K562 (cell line): Measurements from ENCODE around the gene PHLPP2. TPM values are rescaled to one million over a fixed set of nuclear protein-coding genes. Genes with fewer than 3 reads are reported as not detected.
A peak's percentile ranks its signal among the peaks of the same experiment; 100 is the strongest.

ENCODE experiments used
- ATAC-seq: fragments of 200-7000 bp; cut with Tn5 transposase; 3 replicates; pipeline ENCODE4 v1.9.1; 2020; ENCODE audit warnings: moderate library complexity
- BruUV-seq: library from RNA; stranded (reverse); fragments of 400-500 nt; replicated peaks from 2 replicates; lab custom pipeline; 2021; lab: Mats Ljungman, UMichigan
- CTCF ChIA-PET: fragments of 300-600 bp; formaldehyde crosslinking; extraction: SDS; loops from one replicate; lab custom pipeline; 2021; ENCODE audit warnings: low intra/inter-chr PET ratio; lab: Yijun Ruan, JAX
- POLR2A ChIA-PET: fragments of 300-600, 350-650 bp; sonication (Branson Sonifier 250); formaldehyde crosslinking; extraction: SDS; loops from one replicate; lab custom pipeline; 2021; ENCODE audit warnings: antibody characterized with exemption, inconsistent platforms; lab: Yijun Ruan, JAX
- DNase-seq, 4 experiments: peaks; one replicate each; pipeline versions ENCODE4 v3.0.0 to v3.0.0-alpha.2; 2011 to 2018; ENCODE audit warnings: low spot score in 3 of 4, mixed read lengths in 3 of 4; ENCODE audit errors: extremely low read depth in 1 of 4
- FAIRE-seq: peaks from 2 replicates; lab custom pipeline; 2011; peaks lifted over from hg19 to GRCh38; lab: Jason Lieb, UNC
- H2AFZ ChIP-seq: 2 replicates; pipeline ENCODE4 v1.6.0; 2011; ENCODE audit warnings: low read depth, low read length, control low read depth, inconsistent platforms
- H3K27ac ChIP-seq: fragments of 200-600 bp; 3 replicates; pipeline ENCODE4 v1.8.0; 2011; ENCODE audit warnings: low read depth, mild to moderate bottlenecking, control low read depth, inconsistent platforms, low read length, moderate library complexity, mixed read lengths; ENCODE audit errors: extremely low read depth
- H3K27me3 ChIP-seq, 2 experiments: fragments of 300-600 bp in 1 of 2; 2 replicates in 1 of 2; 3 replicates in 1 of 2; pipeline versions ENCODE4 v1.6.0 to v1.8.0; 2011; ENCODE audit warnings: inconsistent platforms in 2 of 2, low read length in 2 of 2, mild to moderate bottlenecking in 1 of 2, mixed read lengths in 1 of 2, moderate library complexity in 1 of 2; ENCODE audit not compliant: control insufficient read depth in 2 of 2, insufficient read depth in 2 of 2
- H3K36me3 ChIP-seq: fragments of 300-600 bp; 3 replicates; pipeline ENCODE4 v1.8.0; 2011; ENCODE audit warnings: mild to moderate bottlenecking, low read length, inconsistent platforms; ENCODE audit not compliant: control insufficient read depth, insufficient read depth
- H3K4me1 ChIP-seq, 2 experiments: fragments of 200-600 bp in 1 of 2; replicated peaks in 1 of 2; 2 replicates in 1 of 2; 3 replicates in 1 of 2; pipeline versions ENCODE4 v1.5.1 to v1.8.0; 2011; ENCODE audit warnings: inconsistent platforms in 2 of 2, low read length in 2 of 2, mild to moderate bottlenecking in 1 of 2, mixed read lengths in 1 of 2, moderate library complexity in 1 of 2; ENCODE audit not compliant: control insufficient read depth in 2 of 2, insufficient read depth in 2 of 2
- H3K4me2 ChIP-seq: 2 replicates; pipeline ENCODE4 v1.6.1; 2011; ENCODE audit warnings: low read length, control low read depth, inconsistent platforms, mixed read lengths; ENCODE audit not compliant: insufficient read depth
- H3K4me3 ChIP-seq: fragments of 200-600 bp; sonication (generic), shearing (Covaris generic); 2 replicates; pipeline ENCODE4 v1.5.1; 2016; ENCODE audit warnings: control low read depth, inconsistent platforms
- H3K79me2 ChIP-seq: fragments of 200-600 bp; 3 replicates; pipeline ENCODE4 v1.8.0; 2011; ENCODE audit warnings: low read length, inconsistent platforms; ENCODE audit not compliant: control insufficient read depth, insufficient read depth
- H3K9ac ChIP-seq, 2 experiments: 2 replicates each; pipeline versions ENCODE4 v1.6.0 to v1.6.1; 2011; ENCODE audit warnings: low read depth in 2 of 2, low read length in 2 of 2, control low read depth in 1 of 2, inconsistent platforms in 1 of 2, mild to moderate bottlenecking in 1 of 2, mixed read lengths in 1 of 2; ENCODE audit not compliant: insufficient read depth in 1 of 2
- H3K9me1 ChIP-seq: one replicate; pipeline ENCODE4 v1.6.0; 2011; ENCODE audit warnings: inconsistent platforms, mild to moderate bottlenecking, low read length, moderate library complexity; ENCODE audit not compliant: control insufficient read depth, insufficient read depth
- H3K9me3 ChIP-seq: replicated peaks from 2 replicates; pipeline ENCODE4 v1.5.1; 2011; ENCODE audit warnings: low read depth, low read length, inconsistent platforms; ENCODE audit not compliant: control insufficient read depth, insufficient read depth
- H4K20me1 ChIP-seq: replicated peaks from 2 replicates; pipeline ENCODE4 v1.6.1; 2011; ENCODE audit warnings: low read length, inconsistent platforms, mixed read lengths; ENCODE audit not compliant: control insufficient read depth, insufficient read depth
- CREB3 ChIP-seq: fragments of 450-650 bp; conservative IDR thresholded peaks from 2 replicates; pipeline ENCODE4 v1.6.1; 2016; ENCODE audit warnings: missing genetic modification characterization, low read depth, mild to moderate bottlenecking, missing compliant biosample characterization, moderate library complexity
- ETS1 ChIP-seq: conservative IDR thresholded peaks from 2 replicates; pipeline ENCODE4 v1.6.1; 2011; ENCODE audit warnings: low read depth, mild to moderate bottlenecking, low read length; ENCODE audit not compliant: control insufficient read depth
- NELFE ChIP-seq: IDR thresholded peaks from 2 replicates; pipeline ENCODE4 v1.6.1; 2011; ENCODE audit warnings: mild to moderate bottlenecking; ENCODE audit not compliant: insufficient read depth, insufficient read length
- RNF2 ChIP-seq: sonication (generic); IDR thresholded peaks from 2 replicates; pipeline ENCODE4 v1.6.1; 2016
- STAG1 ChIP-seq: sonication (generic); formaldehyde crosslinking; IDR thresholded peaks from 2 replicates; pipeline ENCODE4 v1.5.0; 2020; ENCODE audit warnings: missing genetic modification reagents, borderline replicate concordance
- TCFL5 ChIP-seq: fragments of 250-450 bp; sonication (Bioruptor Pico); conservative IDR thresholded peaks from 2 replicates; pipeline ENCODE4 v1.6.1; 2021; ENCODE audit warnings: mild to moderate bottlenecking, moderate library complexity, matching md5 sums
- ZBTB11 ChIP-seq, 3 experiments: fragments of 200-800 bp in 1 of 3; fragments of 250-450 bp in 1 of 3; fragments of 450-650 bp in 1 of 3; sonication (Bioruptor Pico) in 1 of 3; sonication (Bioruptor generic) in 1 of 3; formaldehyde crosslinking in 1 of 3; IDR thresholded peaks; 2 replicates each; pipeline versions ENCODE4 v1.6.1 to v1.8.0; 2016 to 2022; ENCODE audit warnings: mild to moderate bottlenecking in 2 of 3, missing genetic modification characterization in 2 of 3, missing compliant biosample characterization in 1 of 3, moderate library complexity in 1 of 3
- ZKSCAN3 ChIP-seq: fragments of 250-450 bp; sonication (Bioruptor Pico); IDR thresholded peaks from 2 replicates; pipeline ENCODE4 v1.4.0; 2020
- WGBS: fragments of 100-300 bp; shearing (Covaris generic); methylation state at CpG from one replicate; pipeline ENCODE4 v1.1.6; 2016; ENCODE audit warnings: low coverage, mixed read lengths; ENCODE audit not compliant: insufficient coverage; ENCODE audit errors: missing lambda C conversion rate; 5-methylcytosine and 5-hydroxymethylcytosine counted together
- in situ Hi-C: fragments of 300-500 bp; cut with MboI; formaldehyde crosslinking; loops from 4 replicates; pipeline ENCODE4 v1.15.0; 2018; ENCODE audit warnings: inconsistent platforms, mixed read lengths
- intact Hi-C: fragments of 100-400 bp; cut with micrococcal nuclease; formaldehyde crosslinking; loops from 2 replicates; pipeline ENCODE4 v1.14.2; 2022
- polyA plus RNA-seq, 8 experiments: library from polyadenylated mRNA; depleted of rRNA in 4 of 8; stranded (reverse) in 5 of 8; unstranded in 3 of 8; fragments of >200 nt; fragmentation: Nextera tagmentation in 2 of 8; fragmentation: Illumina TruSeq in 1 of 8; extraction: Ambion mirVana in 2 of 8; extraction: Trizol in 1 of 8; gene quantifications; 2 replicates each; pipeline versions ENCODE4 v1.2.1 to v1.2.3, GENCODE V29; 2011 to 2014; ENCODE audit warnings: inconsistent platforms in 1 of 8, missing spikeins in 1 of 8
- total RNA-seq, 7 experiments: library from RNA; depleted of rRNA in 6 of 7; stranded (reverse); fragments of >200 nt in 6 of 7; fragmentation: Illumina TruSeq in 2 of 7; extraction: Trizol in 2 of 7; gene quantifications; 2 replicates each; pipeline versions ENCODE4 v1.2.1 to v1.2.3, GENCODE V29; 2011 to 2021; ENCODE audit warnings: low replicate concordance in 1 of 7

Gene PHLPP2
- total and polyA plus RNA-seq, 9 of the 15 experiments (the other 6 are each of a cell fraction or from before 2014, with no cell fraction given) = 0.60 to 7.1 (median 2.6) TPM

DNA sequence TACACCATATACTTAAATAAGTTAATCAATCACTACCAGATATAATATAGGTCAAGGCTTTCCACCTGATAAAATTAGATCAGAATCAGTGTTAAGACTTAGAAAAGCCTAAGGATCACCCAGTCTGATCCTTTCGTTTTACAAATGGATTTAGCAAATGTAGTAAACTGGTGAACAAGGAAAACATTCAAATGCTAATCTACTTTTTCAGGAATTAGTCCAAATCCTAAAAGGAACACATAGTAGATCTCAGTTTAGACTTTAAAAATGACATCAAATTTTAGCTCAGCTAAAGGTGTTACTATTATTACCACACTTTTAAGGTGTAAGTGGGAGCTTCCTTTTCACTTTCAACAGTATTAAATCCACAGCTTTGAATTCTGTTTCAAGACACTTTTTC lies 12.0 kb downstream of the PHLPP2 start:
- intact Hi-C loops = no loop called here
- Histone ChIP-seq H3K9ac (no peak overlapping the region), H3K27ac (no peak overlapping the region), H3K79me2 (no peaks in the 10 kb centered on the region), H3K36me3 (peaks cover 3% of the 10 kb centered on the region; the same call in 2 of the 3 replicates), H3K27me3 (no peaks in the 10 kb centered on the region), H3K4me2 (no peak overlapping the region), H3K9me1 (no peaks in the 10 kb centered on the region), H3K4me3 (no peak overlapping the region), H2AFZ (no peak overlapping the region), H3K4me1 (no peaks in the 10 kb centered on the region), H3K9me3 (no peaks in the 10 kb centered on the region), H4K20me1 (no peaks in the 10 kb centered on the region)
- no peak for DNase-seq
- no TSS peak for BruUV-seq
- WGBS = 45% methylated on average over 1 of the region's 1 CpG
- POLR2A ChIA-PET = interaction anchor here (1.4 kb wide), 1 partner anchor 171 kb away, joined by 3 read pairs; no protein-coding TSS in a partner anchor
- FAIRE-seq = peak; percentile 26
- ATAC-seq = no peak
- CTCF ChIA-PET = no interaction called here
- in situ Hi-C loops = no loop called here
- TF ChIP-seq ZBTB11 (CRISPR knock-in tag; IDR thresholded peaks at IDR 0.05) (no peak), STAG1 (no peak), ZKSCAN3 (no peak), TCFL5 (no peak), NELFE (no peak), CREB3 (no peak), ETS1 (no peak), RNF2 (no peak)
